Measurements from ENCODE around the gene LPAR3. TPM values are rescaled to one million over a fixed set of nuclear protein-coding genes. Genes with fewer than 3 reads are reported as not detected.

Gene LPAR3
- total and polyA plus RNA-seq, 9 donors: 0.20 to 22.7 (median 2.5) TPM

DNA sequence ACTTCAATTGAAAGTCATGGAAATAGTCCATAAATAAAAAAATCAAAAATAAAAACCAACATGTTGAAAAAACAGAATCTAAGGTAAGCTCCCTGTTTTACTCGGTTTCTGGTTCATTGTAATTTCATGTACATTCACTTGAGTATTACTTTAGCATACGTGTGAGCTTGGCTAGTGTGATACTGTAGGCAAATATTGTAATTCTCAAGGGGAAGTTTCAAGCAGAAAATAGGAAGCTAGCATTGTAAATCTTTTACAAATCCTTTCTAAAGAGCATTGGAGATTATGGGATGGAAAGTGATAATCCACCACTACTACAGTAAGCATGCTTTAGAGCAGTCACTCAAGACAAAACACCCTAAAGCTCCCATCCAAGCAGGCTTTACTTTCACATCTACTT, 3.3 kb upstream of the LPAR3 start:
- intact Hi-C loops (cut with DNase I): no loop called here
- no peaks in the 10 kb centered on the region for H3K27me3 ChIP-seq
- TF ChIP-seq EP300 (IDR thresholded peaks at IDR 0.05): no peak
- no peak for TF ChIP-seq POLR2A (IDR thresholded peaks at IDR 0.05)
- TF ChIP-seq, protein P1, sequence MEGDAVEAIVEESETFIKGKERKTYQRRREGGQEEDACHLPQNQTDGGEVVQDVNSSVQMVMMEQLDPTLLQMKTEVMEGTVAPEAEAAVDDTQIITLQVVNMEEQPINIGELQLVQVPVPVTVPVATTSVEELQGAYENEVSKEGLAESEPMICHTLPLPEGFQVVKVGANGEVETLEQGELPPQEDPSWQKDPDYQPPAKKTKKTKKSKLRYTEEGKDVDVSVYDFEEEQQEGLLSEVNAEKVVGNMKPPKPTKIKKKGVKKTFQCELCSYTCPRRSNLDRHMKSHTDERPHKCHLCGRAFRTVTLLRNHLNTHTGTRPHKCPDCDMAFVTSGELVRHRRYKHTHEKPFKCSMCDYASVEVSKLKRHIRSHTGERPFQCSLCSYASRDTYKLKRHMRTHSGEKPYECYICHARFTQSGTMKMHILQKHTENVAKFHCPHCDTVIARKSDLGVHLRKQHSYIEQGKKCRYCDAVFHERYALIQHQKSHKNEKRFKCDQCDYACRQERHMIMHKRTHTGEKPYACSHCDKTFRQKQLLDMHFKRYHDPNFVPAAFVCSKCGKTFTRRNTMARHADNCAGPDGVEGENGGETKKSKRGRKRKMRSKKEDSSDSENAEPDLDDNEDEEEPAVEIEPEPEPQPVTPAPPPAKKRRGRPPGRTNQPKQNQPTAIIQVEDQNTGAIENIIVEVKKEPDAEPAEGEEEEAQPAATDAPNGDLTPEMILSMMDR (IDR thresholded peaks at IDR 0.05): no peak

DNA sequence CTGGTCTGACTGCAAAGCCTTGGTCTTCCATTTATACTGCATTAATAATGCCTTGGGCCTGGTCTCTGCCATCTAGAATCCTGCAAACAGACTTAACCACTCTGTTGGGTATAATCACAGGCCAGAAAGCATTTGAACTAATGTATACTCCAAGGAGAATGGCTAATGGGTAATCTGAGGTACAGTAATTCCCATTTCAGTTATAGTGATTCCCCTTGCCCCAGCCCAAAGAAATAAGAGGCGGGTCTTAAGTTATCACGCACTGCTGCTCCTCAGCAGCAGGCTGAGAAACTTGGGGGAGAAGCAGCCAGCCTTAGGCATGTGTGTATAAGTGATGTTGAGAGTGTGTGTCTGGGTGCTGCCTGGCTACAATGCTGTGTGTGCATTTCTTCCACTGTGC, 2.4 kb downstream of the LPAR3 start:
- intact Hi-C loops (cut with DNase I): no loop called here
- H3K9me3 ChIP-seq: no peaks in the 10 kb centered on the region
- H3K4me3 ChIP-seq: no peak overlapping the region
- no peaks in the 10 kb centered on the region for H3K27me3 ChIP-seq
- H3K4me1 ChIP-seq (ENCODE audit: insufficient read depth): no peaks in the 10 kb centered on the region
- 85 to 93% (median 89%) methylated on average over 2 of the region's 2 CpGs for WGBS, 3 donors
- TF ChIP-seq POLR2A (IDR thresholded peaks at IDR 0.05): no peak
- no peak for TF ChIP-seq EP300 (IDR thresholded peaks at IDR 0.05)
- TF ChIP-seq, protein P1 (IDR thresholded peaks at IDR 0.05): no peak
- no peak for DNase-seq
- no peaks in the 10 kb centered on the region for H3K36me3 ChIP-seq
- H3K27ac ChIP-seq: no peak overlapping the region

More for the DNA sequence above, 3.3 kb upstream of the LPAR3 start:
- no peaks in the 10 kb centered on the region for H3K4me1 ChIP-seq (ENCODE audit: insufficient read depth)
- H3K36me3 ChIP-seq: no peaks in the 10 kb centered on the region
- no peak overlapping the region for H3K27ac ChIP-seq
- WGBS, 3 donors: 82 to 87% (median 84%) methylated on average over 2 of the region's 2 CpGs
- H3K4me3 ChIP-seq: no peak overlapping the region
- no peak for DNase-seq
- no peaks in the 10 kb centered on the region for H3K9me3 ChIP-seq

DNA sequence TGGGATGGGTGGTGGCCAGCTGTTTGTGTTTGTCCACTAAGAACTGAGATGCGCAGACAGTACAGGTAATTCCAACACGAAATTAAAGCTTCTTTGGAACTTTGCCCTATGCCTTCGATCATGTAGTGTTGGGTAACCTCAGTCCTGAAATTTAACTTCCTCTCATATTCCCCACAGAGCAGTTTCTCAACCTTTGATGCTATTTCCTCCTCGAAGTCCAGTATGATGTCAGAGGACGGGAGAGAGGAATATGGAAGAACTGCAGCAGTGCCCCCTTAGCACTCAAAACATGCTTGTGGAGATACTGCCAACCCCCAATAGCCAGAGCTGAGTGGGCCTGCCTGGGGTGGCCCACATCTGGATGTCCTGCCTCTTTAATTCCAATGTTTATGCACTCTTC, 3.6 kb downstream of the LPAR3 start:
- Histone ChIP-seq H3K4me3 (no peak overlapping the region), H3K27me3 (no peaks in the 10 kb centered on the region), H3K9me3 (no peaks in the 10 kb centered on the region), H3K36me3 (no peaks in the 10 kb centered on the region), H3K4me1 (ENCODE audit: insufficient read depth) (no peaks in the 10 kb centered on the region), H3K27ac (no peak overlapping the region)
- DNase-seq: no peak
- 70 to 85% (median 76%) methylated on average over 5 of the region's 5 CpGs for WGBS, 3 donors
- intact Hi-C loops (cut with DNase I): no loop called here
- TF ChIP-seq EP300 (IDR thresholded peaks at IDR 0.05): no peak
- TF ChIP-seq, protein P1 (IDR thresholded peaks at IDR 0.05): no peak

DNA sequence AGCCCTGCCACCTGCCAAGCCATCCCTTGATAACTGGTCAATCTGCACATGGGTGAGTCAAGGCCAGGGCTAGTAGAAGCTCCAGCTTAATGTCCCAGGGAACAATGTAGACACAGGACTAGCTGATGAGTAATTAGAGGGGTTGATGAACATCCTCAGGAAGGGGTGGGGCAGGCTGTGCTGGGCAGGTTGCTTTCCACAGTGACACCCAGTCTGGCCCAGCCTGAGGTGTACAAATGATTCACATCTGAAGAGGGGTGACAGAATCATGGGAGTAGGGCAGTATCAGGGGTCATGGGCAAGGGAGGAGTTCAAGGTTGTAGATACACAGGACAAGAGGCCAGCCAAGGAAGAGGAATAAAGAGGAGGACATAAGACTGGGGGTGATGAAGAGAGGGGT, 4.3 kb downstream of the LPAR3 start:
- Histone ChIP-seq H3K4me1 (ENCODE audit: insufficient read depth) (no peaks in the 10 kb centered on the region), H3K4me3 (no peak overlapping the region), H3K9me3 (no peaks in the 10 kb centered on the region), H3K27me3 (no peaks in the 10 kb centered on the region), H3K36me3 (no peaks in the 10 kb centered on the region), H3K27ac (no peak overlapping the region)
- TF ChIP-seq EP300 (IDR thresholded peaks at IDR 0.05) (no peak), POLR2A (IDR thresholded peaks at IDR 0.05) (no peak)
- TF ChIP-seq, protein P1 (IDR thresholded peaks at IDR 0.05): no peak
- no peak for DNase-seq
- intact Hi-C loops (cut with DNase I): no loop called here
